Measurements from ENCODE around the gene UCHL5.
"Not testable (repeated sequence)": the region's sequence is repeated elsewhere in the genome, so short reads cannot be mapped to it uniquely, and the experiment has no call there.

Gene UCHL5

GRCh38 chr1:192986110-192986747 lies 72.9 kb downstream of the UCHL5 start:
- TF ChIP-seq CTCF (IDR thresholded peaks at IDR 0.05; ENCODE audit: low read length, missing control alignments) = no peak
- no peak overlapping the region for H3K4me3 ChIP-seq (replicated peaks; ENCODE audit: low read depth, low read length)
- no peak for DNase-seq (ENCODE audit: low read depth)

GRCh38 chr1:192984080-192984479 lies 75.1 kb downstream of the UCHL5 start:
- no peak for TF ChIP-seq CTCF (IDR thresholded peaks at IDR 0.05; ENCODE audit: low read length, missing control alignments)
- DNase-seq (ENCODE audit: low read depth) = no peak

GRCh38 chr1:192983349-192983980 lies 75.7 kb downstream of the UCHL5 start:
- H3K4me3 ChIP-seq (replicated peaks; ENCODE audit: low read depth, low read length) = no peak overlapping the region
- no peak for DNase-seq (ENCODE audit: low read depth)

More at GRCh38 chr1:192984080-192984479, 75.1 kb downstream of the UCHL5 start:
- no peak overlapping the region for H3K4me3 ChIP-seq (replicated peaks; ENCODE audit: low read depth, low read length)

GRCh38 chr1:192980856-192981255 lies 78.3 kb downstream of the UCHL5 start:
- DNase-seq (ENCODE audit: low read depth) = no peak
- TF ChIP-seq CTCF (IDR thresholded peaks at IDR 0.05; ENCODE audit: low read length, missing control alignments) = no peak
- H3K4me3 ChIP-seq (replicated peaks; ENCODE audit: low read depth, low read length) = no peak overlapping the region

More at GRCh38 chr1:192983349-192983980, 75.7 kb downstream of the UCHL5 start:
- no peak for TF ChIP-seq CTCF (IDR thresholded peaks at IDR 0.05; ENCODE audit: low read length, missing control alignments)

- not testable (repeated sequence) for DNase-seq (ENCODE audit: low read depth); H3K4me3 ChIP-seq (replicated peaks; ENCODE audit: low read depth, low read length)
Measured at GRCh38 chr1:192980334-192980733, 78.8 kb downstream of the UCHL5 start.

- no peak for TF ChIP-seq CTCF (IDR thresholded peaks at IDR 0.05; ENCODE audit: low read length, missing control alignments)
- no peak overlapping the region for H3K4me3 ChIP-seq (replicated peaks; ENCODE audit: low read depth, low read length)
- no peak for DNase-seq (ENCODE audit: low read depth)
Measured at GRCh38 chr1:192979542-192979941, 79.6 kb downstream of the UCHL5 start.

GRCh38 chr1:192978195-192978710 lies 80.9 kb downstream of the UCHL5 start:
- DNase-seq (ENCODE audit: low read depth) = no peak
- TF ChIP-seq CTCF (IDR thresholded peaks at IDR 0.05; ENCODE audit: low read length, missing control alignments) = no peak
- no peak overlapping the region for H3K4me3 ChIP-seq (replicated peaks; ENCODE audit: low read depth, low read length)
